ENCODE results near the gene SMARCC1. TPM values are rescaled to one million over a fixed set of nuclear protein-coding genes. Genes with fewer than 3 reads are reported as not detected.
"Not testable (repeated sequence)": the region's sequence is repeated elsewhere in the genome, so short reads cannot be mapped to it uniquely, and the experiment has no call there.

SMARCC1 gene
- total and polyA plus RNA-seq, 2 donors from 2014 or later = 11.6 to 80.4 TPM

DNA sequence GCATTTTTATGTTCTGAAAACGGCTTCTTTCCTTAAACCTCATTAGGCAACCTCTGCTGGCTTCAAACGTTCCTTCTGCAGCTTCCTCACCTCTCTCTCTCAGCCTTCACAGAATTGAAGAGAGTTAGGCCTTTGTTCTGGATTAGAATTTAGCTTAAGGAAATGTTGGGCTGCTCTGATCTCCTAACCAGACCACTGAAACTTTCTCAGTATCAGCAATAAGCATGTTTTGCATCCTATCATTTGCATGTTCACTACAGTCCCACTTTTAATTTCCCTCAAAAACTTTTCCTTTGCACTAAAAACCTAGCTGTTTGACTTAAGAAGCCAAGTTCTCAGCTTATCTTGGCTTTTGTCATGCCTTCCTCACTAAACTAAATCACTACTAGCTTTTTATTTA lies 49.5 kb downstream of the SMARCC1 start:
- DNase-seq (no peak), FAIRE-seq (no peak)
- intact Hi-C loops (cut with DNase I) = no loop called here
- Histone ChIP-seq H3K27me3 (ENCODE audit: control insufficient read depth, insufficient read depth, low read length) (no peaks in the 10 kb centered on the region), H3K9me3 (ENCODE audit: control insufficient read depth in 2 of 3, insufficient read depth in 1 of 3, low read length in 3 of 3) (no peaks in the 10 kb centered on the region), H3K9ac (ENCODE audit: low read length in 3 of 3) (no peak overlapping the region), H3K27ac (ENCODE audit: low read depth in 2 of 2, low read length in 2 of 2) (no peak overlapping the region), H3K4me3 (ENCODE audit: low read length in 3 of 3) (no peak overlapping the region), H3K36me3 (ENCODE audit: control insufficient read depth in 2 of 3, insufficient read depth in 3 of 3, low read length in 3 of 3) (peaks cover 4 to 18% (median 15%) of the 10 kb centered on the region in 3 donors), H3K4me1 (ENCODE audit: control insufficient read depth in 2 of 3, insufficient read depth in 2 of 3, low read depth in 1 of 3, low read length in 3 of 3) (no peaks in the 10 kb centered on the region)
- TF ChIP-seq, protein P1, sequence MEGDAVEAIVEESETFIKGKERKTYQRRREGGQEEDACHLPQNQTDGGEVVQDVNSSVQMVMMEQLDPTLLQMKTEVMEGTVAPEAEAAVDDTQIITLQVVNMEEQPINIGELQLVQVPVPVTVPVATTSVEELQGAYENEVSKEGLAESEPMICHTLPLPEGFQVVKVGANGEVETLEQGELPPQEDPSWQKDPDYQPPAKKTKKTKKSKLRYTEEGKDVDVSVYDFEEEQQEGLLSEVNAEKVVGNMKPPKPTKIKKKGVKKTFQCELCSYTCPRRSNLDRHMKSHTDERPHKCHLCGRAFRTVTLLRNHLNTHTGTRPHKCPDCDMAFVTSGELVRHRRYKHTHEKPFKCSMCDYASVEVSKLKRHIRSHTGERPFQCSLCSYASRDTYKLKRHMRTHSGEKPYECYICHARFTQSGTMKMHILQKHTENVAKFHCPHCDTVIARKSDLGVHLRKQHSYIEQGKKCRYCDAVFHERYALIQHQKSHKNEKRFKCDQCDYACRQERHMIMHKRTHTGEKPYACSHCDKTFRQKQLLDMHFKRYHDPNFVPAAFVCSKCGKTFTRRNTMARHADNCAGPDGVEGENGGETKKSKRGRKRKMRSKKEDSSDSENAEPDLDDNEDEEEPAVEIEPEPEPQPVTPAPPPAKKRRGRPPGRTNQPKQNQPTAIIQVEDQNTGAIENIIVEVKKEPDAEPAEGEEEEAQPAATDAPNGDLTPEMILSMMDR (IDR thresholded peaks at IDR 0.05; ENCODE audit: borderline replicate concordance, extremely low read depth, insufficient read depth) = no peak

DNA sequence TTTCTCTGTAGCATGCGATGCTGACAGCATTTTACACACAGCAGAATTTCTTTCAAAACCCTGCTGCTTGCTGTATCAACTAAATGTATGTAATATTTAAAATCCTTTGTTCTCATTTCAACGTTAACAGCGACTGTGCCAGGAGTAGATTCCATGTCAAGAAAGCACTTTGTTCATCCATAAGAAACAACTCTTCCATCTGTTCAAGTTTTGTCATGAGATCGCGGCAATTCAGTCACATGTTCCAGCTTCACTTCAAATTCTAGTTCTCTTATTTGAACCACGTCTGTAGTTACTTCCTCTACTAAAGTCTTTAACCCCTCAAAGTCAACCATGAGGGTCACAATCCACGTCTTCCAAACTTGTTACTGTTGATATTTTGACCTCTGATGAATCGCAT lies 50.6 kb downstream of the SMARCC1 start:
- Histone ChIP-seq H3K9ac (ENCODE audit: low read length in 3 of 3) (no peak overlapping the region), H3K9me3 (ENCODE audit: control insufficient read depth in 2 of 3, insufficient read depth in 1 of 3, low read length in 3 of 3) (no peaks in the 10 kb centered on the region), H3K27me3 (ENCODE audit: control insufficient read depth, insufficient read depth, low read length) (no peaks in the 10 kb centered on the region), H3K4me1 (ENCODE audit: control insufficient read depth in 2 of 3, insufficient read depth in 2 of 3, low read depth in 1 of 3, low read length in 3 of 3) (no peaks in the 10 kb centered on the region), H3K36me3 (ENCODE audit: control insufficient read depth in 2 of 3, insufficient read depth in 3 of 3, low read length in 3 of 3) (peaks cover 4 to 24% (median 15%) of the 10 kb centered on the region in 3 donors), H3K27ac (ENCODE audit: low read depth in 2 of 2, low read length in 2 of 2) (no peak overlapping the region), H3K4me3 (ENCODE audit: low read length in 3 of 3) (no peak overlapping the region)
- TF ChIP-seq, protein P1 (IDR thresholded peaks at IDR 0.05; ENCODE audit: borderline replicate concordance, extremely low read depth, insufficient read depth) = no peak
- intact Hi-C loops (cut with DNase I) = no loop called here
- no peak for DNase-seq
- no peak for FAIRE-seq

DNA sequence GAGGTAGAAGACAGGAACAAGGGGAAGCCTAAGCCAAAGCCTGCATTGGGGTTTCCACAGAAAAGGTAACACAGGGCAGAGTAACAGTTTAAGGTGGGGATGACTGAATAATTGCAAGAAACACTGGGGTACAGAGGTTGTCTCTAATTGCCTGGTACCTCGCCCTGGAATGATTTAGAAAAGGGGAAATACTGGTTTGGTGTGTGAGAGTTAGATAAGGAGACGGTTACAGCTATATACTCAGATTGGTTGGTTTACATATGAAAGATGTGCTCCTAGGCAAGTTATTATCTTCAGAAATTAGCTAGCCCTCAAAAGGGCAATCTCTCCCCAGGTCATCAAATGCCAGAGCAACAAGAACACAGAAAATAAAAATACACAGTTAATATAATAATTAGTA lies 58.8 kb downstream of the SMARCC1 start:
- Histone ChIP-seq H3K36me3 (ENCODE audit: control insufficient read depth in 2 of 3, insufficient read depth in 3 of 3, low read length in 3 of 3) (peaks cover 2 to 24% (median 5%) of the 10 kb centered on the region in 3 donors), H3K27ac (ENCODE audit: low read depth in 2 of 2, low read length in 2 of 2) (no peak overlapping the region), H3K9ac (ENCODE audit: low read length in 3 of 3) (no peak overlapping the region), H3K4me3 (ENCODE audit: low read length in 3 of 3) (no peak overlapping the region), H3K4me1 (ENCODE audit: control insufficient read depth in 2 of 3, insufficient read depth in 2 of 3, low read depth in 1 of 3, low read length in 3 of 3) (no peaks in the 10 kb centered on the region), H3K27me3 (ENCODE audit: control insufficient read depth, insufficient read depth, low read length) (no peaks in the 10 kb centered on the region), H3K9me3 (ENCODE audit: control insufficient read depth in 2 of 3, insufficient read depth in 1 of 3, low read length in 3 of 3) (no peaks in the 10 kb centered on the region)
- FAIRE-seq (no peak), DNase-seq (no peak)
- TF ChIP-seq, protein P1 (IDR thresholded peaks at IDR 0.05; ENCODE audit: borderline replicate concordance, extremely low read depth, insufficient read depth) = no peak
- intact Hi-C loops (cut with DNase I) = no loop called here

DNA sequence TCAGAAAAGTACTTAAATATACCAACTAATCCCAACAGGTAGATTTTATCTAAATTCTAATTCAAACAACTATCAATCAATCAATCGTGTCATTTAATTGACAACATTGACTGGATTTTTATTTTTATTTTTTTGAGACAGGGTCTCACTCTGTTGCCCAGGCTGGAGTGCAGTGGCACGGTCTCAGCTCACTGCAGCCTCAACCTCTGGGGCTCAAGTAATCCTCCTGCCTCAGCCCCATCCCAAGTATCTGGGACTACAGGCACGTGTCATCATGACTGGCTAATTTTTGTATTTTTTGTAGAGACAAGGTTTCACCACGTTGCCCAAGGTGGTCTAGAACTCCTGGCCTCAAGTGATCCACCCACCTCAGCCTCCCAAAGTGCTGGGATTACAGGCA lies 64.2 kb downstream of the SMARCC1 start:
- H3K27ac ChIP-seq (ENCODE audit: low read depth in 2 of 2, low read length in 2 of 2); H3K9ac ChIP-seq (ENCODE audit: low read length in 3 of 3); H3K4me1 ChIP-seq (ENCODE audit: control insufficient read depth in 2 of 3, insufficient read depth in 2 of 3, low read depth in 1 of 3, low read length in 3 of 3); intact Hi-C loops (cut with DNase I); H3K27me3 ChIP-seq (ENCODE audit: control insufficient read depth, insufficient read depth, low read length); FAIRE-seq; H3K4me3 ChIP-seq (ENCODE audit: low read length in 3 of 3); DNase-seq; H3K9me3 ChIP-seq (ENCODE audit: control insufficient read depth in 2 of 3, insufficient read depth in 1 of 3, low read length in 3 of 3): not testable (repeated sequence)
- peaks cover 8 to 16% (median 13%) of the 10 kb centered on the region in 3 donors for H3K36me3 ChIP-seq (ENCODE audit: control insufficient read depth in 2 of 3, insufficient read depth in 3 of 3, low read length in 3 of 3)

Data from kidney (tissue), 14 donors.